Uterine smooth muscle cell (primary cell): ENCODE data around the gene DCUN1D3. TPM values are rescaled to one million over a fixed set of nuclear protein-coding genes. Genes with fewer than 3 reads are reported as not detected.

ENCODE experiments used
- total RNA-seq: library from RNA; depleted of rRNA; stranded (reverse); fragments of >200 nt; gene quantifications from 2 replicates; pipeline ENCODE4 v1.2.3, GENCODE V29; 2014

DCUN1D3 gene, protein sequence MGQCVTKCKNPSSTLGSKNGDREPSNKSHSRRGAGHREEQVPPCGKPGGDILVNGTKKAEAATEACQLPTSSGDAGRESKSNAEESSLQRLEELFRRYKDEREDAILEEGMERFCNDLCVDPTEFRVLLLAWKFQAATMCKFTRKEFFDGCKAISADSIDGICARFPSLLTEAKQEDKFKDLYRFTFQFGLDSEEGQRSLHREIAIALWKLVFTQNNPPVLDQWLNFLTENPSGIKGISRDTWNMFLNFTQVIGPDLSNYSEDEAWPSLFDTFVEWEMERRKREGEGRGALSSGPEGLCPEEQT
- 35.4 and 43.9 TPM in 2 replicates for total RNA-seq

GRCh38 chr16:20900299-20901067 lies at the start of gene DCUN1D3, which contains the start of gene LYRM1:
Gene DCUN1D3, minus strand, starts transcription at chr16:20900358. Its CDS starts 37,820 bp downstream, at chr16:20862538.
Gene LYRM1, plus strand, starts transcription at chr16:20900771. Its CDS starts 14,785 bp downstream, at chr16:20915556.

GRCh38 chr16:20806168-20807050 lies 93.7 kb downstream of the DCUN1D3 start, which contains the start of the genes ERI2 and REXO5:
Gene ERI2, minus strand, starts transcription at chr16:20806472. Its CDS starts 42 bp downstream, at chr16:20806430.
Gene REXO5, plus strand, starts transcription at chr16:20806527. Its CDS starts 427 bp downstream, at chr16:20806954.

Other genes starting within 250 kb of the DCUN1D3 start
- 0.11 TPM in 1 of 2 replicates, not detected in the other for gene ACSM1, start 202.7 kb downstream of the DCUN1D3 start, total RNA-seq
- gene THUMPD1, start 158.5 kb downstream of the DCUN1D3 start, total RNA-seq: 73.0 and 90.0 TPM in 2 replicates
- gene ACSM3, start 136.3 kb downstream of the DCUN1D3 start, total RNA-seq: 0.77 and 1.00 TPM in 2 replicates
- gene ERI2, start 93.9 kb downstream of the DCUN1D3 start, total RNA-seq: 29.6 and 67.8 TPM in 2 replicates
- 7.2 and 18.6 TPM in 2 replicates for gene REXO5, start 93.8 kb downstream of the DCUN1D3 start, total RNA-seq
- 64.7 and 69.5 TPM in 2 replicates for gene LYRM1, start 413 bp upstream of the DCUN1D3 start, total RNA-seq